Measurements from ENCODE around the gene ATG10.

The ATG10 gene

GRCh38 chr5:82091617-82092016 is 119.8 kb downstream of the ATG10 start:
- no peak overlapping the region for H3K4me3 ChIP-seq (ENCODE audit: low read depth in 1 of 2, low read length in 2 of 2)
- H3K9ac ChIP-seq (ENCODE audit: low read depth, low read length), result no peak overlapping the region
- H2AFZ ChIP-seq (ENCODE audit: low read depth, low read length), result no peak overlapping the region
- no peak overlapping the region for H3K27ac ChIP-seq (ENCODE audit: low read length)
- no peaks in the 10 kb centered on the region for H4K20me1 ChIP-seq (ENCODE audit: insufficient read depth, low read length)
- no peak for TF ChIP-seq EZH2 (IDR thresholded peaks at IDR 0.05; ENCODE audit: borderline replicate concordance, low read depth, low read length, severe bottlenecking)
- TF ChIP-seq, protein P1, sequence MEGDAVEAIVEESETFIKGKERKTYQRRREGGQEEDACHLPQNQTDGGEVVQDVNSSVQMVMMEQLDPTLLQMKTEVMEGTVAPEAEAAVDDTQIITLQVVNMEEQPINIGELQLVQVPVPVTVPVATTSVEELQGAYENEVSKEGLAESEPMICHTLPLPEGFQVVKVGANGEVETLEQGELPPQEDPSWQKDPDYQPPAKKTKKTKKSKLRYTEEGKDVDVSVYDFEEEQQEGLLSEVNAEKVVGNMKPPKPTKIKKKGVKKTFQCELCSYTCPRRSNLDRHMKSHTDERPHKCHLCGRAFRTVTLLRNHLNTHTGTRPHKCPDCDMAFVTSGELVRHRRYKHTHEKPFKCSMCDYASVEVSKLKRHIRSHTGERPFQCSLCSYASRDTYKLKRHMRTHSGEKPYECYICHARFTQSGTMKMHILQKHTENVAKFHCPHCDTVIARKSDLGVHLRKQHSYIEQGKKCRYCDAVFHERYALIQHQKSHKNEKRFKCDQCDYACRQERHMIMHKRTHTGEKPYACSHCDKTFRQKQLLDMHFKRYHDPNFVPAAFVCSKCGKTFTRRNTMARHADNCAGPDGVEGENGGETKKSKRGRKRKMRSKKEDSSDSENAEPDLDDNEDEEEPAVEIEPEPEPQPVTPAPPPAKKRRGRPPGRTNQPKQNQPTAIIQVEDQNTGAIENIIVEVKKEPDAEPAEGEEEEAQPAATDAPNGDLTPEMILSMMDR (IDR thresholded peaks at IDR 0.05; ENCODE audit: borderline replicate concordance, extremely low read depth, low read length, poor library complexity, severe bottlenecking), result no peak
- DNase-seq (no peak), ATAC-seq (ENCODE audit: insufficient read depth, low read depth) (no peak)
- peaks cover 19% of the 10 kb centered on the region for H3K9me3 ChIP-seq (ENCODE audit: insufficient read depth, low read length, severe bottlenecking)
- no peaks in the 10 kb centered on the region for H3K4me1 ChIP-seq (ENCODE audit: insufficient read depth, low read length)
- peaks cover 18% of the 10 kb centered on the region; the same call in 1 of the 2 replicates for H3K36me3 ChIP-seq (ENCODE audit: insufficient read depth, low read length)
- no peaks in the 10 kb centered on the region for H3K79me2 ChIP-seq (ENCODE audit: insufficient read depth, low read length)
- H3K4me2 ChIP-seq (ENCODE audit: insufficient read depth, low read length), result no peak overlapping the region
- no peaks in the 10 kb centered on the region for H3K27me3 ChIP-seq (ENCODE audit: insufficient read depth, low read length, poor library complexity)

DNA sequence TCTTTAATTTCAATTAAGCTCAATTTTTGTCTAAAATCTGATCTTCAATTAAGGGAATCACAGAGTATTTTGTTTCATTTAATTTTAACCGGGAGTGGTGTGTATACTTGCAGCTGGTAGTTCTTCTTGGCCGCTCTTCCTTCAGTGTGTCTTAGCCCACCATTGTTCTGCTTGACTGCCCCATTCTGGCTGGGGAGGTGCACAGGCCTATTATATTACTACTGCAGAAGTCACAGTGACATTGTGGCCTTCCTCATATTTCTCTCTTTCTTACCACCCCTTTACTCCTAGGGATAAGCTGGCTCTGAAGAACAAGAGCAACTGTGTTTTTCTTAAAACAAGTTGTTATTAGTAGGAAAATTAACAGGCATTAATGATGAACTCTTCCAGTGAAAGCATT is 123.7 kb downstream of the ATG10 start:
- Histone ChIP-seq H3K27ac (ENCODE audit: low read length) (no peak overlapping the region), H4K20me1 (ENCODE audit: insufficient read depth, low read length) (no peaks in the 10 kb centered on the region), H2AFZ (ENCODE audit: low read depth, low read length) (no peak overlapping the region), H3K4me3 (ENCODE audit: low read depth in 1 of 2, low read length in 2 of 2) (no peak overlapping the region), H3K4me2 (ENCODE audit: insufficient read depth, low read length) (no peak overlapping the region), H3K9ac (ENCODE audit: low read depth, low read length) (no peak overlapping the region), H3K27me3 (ENCODE audit: insufficient read depth, low read length, poor library complexity) (no peaks in the 10 kb centered on the region), H3K9me3 (ENCODE audit: insufficient read depth, low read length, severe bottlenecking) (peaks cover 12% of the 10 kb centered on the region), H3K79me2 (ENCODE audit: insufficient read depth, low read length) (no peaks in the 10 kb centered on the region), H3K4me1 (ENCODE audit: insufficient read depth, low read length) (peaks cover 17% of the 10 kb centered on the region), H3K36me3 (ENCODE audit: insufficient read depth, low read length) (peaks cover 14% of the 10 kb centered on the region; the same call in 1 of the 2 replicates)
- TF ChIP-seq, protein P1 (IDR thresholded peaks at IDR 0.05; ENCODE audit: borderline replicate concordance, extremely low read depth, low read length, poor library complexity, severe bottlenecking), result no peak
- TF ChIP-seq EZH2 (IDR thresholded peaks at IDR 0.05; ENCODE audit: borderline replicate concordance, low read depth, low read length, severe bottlenecking), result no peak
- DNase-seq, result no peak
- ATAC-seq (ENCODE audit: insufficient read depth, low read depth), result no peak

GRCh38 chr5:82096249-82096648 is 124.4 kb downstream of the ATG10 start:
- peaks cover 24% of the 10 kb centered on the region for H3K4me1 ChIP-seq (ENCODE audit: insufficient read depth, low read length)
- no peak for DNase-seq
- peaks cover 14% of the 10 kb centered on the region; the same call in 1 of the 2 replicates for H3K36me3 ChIP-seq (ENCODE audit: insufficient read depth, low read length)
- no peaks in the 10 kb centered on the region for H4K20me1 ChIP-seq (ENCODE audit: insufficient read depth, low read length)
- H3K9me3 ChIP-seq (ENCODE audit: insufficient read depth, low read length, severe bottlenecking), result peaks cover 12% of the 10 kb centered on the region
- no peak overlapping the region for H3K4me2 ChIP-seq (ENCODE audit: insufficient read depth, low read length)
- no peak overlapping the region for H2AFZ ChIP-seq (ENCODE audit: low read depth, low read length)
- no peaks in the 10 kb centered on the region for H3K79me2 ChIP-seq (ENCODE audit: insufficient read depth, low read length)
- no peaks in the 10 kb centered on the region for H3K27me3 ChIP-seq (ENCODE audit: insufficient read depth, low read length, poor library complexity)
- TF ChIP-seq, protein P1 (IDR thresholded peaks at IDR 0.05; ENCODE audit: borderline replicate concordance, extremely low read depth, low read length, poor library complexity, severe bottlenecking), result no peak
- no peak for ATAC-seq (ENCODE audit: insufficient read depth, low read depth)
- H3K27ac ChIP-seq (ENCODE audit: low read length), result no peak overlapping the region
- H3K9ac ChIP-seq (ENCODE audit: low read depth, low read length), result no peak overlapping the region
- no peak overlapping the region for H3K4me3 ChIP-seq (ENCODE audit: low read depth in 1 of 2, low read length in 2 of 2)
